Stimulated activated CD4-positive, alpha-beta T cell treated with anti-CD3 and anti-CD28 coated beads, Interleukin-1b, Interleukin-23, amount 100 ng/mL, for 24 hours (primary cell): ENCODE data around the gene UGT3A2.

Experiments used
- DNase-seq, 4 experiments: peaks; one replicate each; pipeline ENCODE4 v3.0.0-alpha.2; 2020; ENCODE audit warnings: low read depth in 4 of 4, low spot score in 1 of 4

UGT3A2 gene, protein sequence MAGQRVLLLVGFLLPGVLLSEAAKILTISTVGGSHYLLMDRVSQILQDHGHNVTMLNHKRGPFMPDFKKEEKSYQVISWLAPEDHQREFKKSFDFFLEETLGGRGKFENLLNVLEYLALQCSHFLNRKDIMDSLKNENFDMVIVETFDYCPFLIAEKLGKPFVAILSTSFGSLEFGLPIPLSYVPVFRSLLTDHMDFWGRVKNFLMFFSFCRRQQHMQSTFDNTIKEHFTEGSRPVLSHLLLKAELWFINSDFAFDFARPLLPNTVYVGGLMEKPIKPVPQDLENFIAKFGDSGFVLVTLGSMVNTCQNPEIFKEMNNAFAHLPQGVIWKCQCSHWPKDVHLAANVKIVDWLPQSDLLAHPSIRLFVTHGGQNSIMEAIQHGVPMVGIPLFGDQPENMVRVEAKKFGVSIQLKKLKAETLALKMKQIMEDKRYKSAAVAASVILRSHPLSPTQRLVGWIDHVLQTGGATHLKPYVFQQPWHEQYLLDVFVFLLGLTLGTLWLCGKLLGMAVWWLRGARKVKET

DNA sequence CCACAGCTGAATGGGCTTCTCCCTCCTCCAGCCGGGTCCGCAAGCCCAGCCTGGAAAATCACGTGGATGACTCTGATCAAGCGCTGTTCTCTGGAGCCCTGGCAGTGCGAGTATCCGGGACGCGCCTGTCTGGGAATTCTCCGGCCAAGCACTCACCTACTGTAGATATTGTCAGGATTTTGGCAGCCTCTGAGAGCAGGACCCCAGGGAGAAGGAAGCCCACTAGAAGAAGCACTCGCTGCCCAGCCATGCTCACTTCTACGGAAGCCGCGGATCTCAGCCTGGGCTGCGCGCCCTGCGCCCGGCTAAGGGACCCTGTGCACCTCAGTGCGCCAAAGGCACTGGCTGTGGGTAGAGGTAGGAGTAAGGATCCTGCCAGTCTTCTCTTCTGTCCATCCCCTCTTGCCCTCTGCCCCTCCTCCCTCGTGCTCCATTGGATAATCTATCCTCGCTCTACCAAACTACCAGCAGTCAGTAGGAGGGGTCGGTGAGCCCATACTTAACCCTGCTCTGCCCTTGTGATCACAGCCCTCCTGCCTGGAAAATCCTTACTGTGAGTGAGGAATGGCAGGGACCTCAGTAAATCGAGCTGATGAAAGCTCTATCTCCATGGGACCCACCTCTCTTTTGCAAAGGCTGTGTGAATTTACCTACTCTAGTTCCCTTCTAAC, at the start of gene UGT3A2:
Gene UGT3A2, minus strand, starts transcription at position 343 of the 671 bp plus-strand sequence. Its CDS starts 93 bp downstream, at position 250.
- DNase-seq, result no peak

DNA sequence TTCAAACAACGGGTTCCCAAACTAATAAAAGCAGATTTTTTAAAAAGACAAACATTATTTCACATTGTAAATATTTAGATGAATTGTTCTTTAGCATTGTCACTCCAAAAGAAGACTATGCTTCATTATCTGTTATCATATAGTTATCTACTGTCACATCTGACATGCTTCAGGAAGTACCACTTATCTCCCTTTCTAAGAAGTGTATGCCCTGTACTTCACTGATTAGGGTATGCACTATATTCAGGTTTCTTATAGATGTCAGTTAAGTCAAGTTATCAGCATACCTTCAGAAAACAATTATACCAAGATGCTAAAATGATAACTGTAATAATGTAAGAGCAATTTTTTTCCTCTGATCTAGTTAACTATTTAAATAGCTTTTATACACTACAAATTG, 44.6 kb upstream of the UGT3A2 start:
- DNase-seq, result no peak

GRCh38 chr5:36108758-36109460, 42.2 kb upstream of the UGT3A2 start:
- DNase-seq, result no peak

DNA sequence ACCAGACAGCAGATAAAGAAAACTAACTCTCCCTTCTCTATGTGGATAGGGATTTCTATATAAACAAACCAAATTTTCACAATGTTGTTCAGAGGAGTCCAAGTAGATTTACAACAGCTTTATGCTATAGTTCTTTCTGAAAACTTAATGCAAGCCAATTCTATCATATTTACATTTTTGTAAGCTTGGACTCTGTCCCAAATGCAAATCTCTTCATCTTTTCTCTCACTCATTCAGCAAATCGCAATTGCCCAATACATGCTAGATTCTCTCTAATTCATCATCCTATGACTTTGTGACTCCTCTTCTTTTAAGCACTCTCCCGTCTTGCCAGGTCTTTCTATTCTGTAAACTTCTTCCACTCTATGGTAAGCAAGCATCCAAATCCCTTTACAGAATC, 39.1 kb upstream of the UGT3A2 start:
- no peak for DNase-seq

- no peak for DNase-seq
These were observed 33.1 kb upstream of the UGT3A2 start for GRCh38 chr5:36099748-36100147.

DNA sequence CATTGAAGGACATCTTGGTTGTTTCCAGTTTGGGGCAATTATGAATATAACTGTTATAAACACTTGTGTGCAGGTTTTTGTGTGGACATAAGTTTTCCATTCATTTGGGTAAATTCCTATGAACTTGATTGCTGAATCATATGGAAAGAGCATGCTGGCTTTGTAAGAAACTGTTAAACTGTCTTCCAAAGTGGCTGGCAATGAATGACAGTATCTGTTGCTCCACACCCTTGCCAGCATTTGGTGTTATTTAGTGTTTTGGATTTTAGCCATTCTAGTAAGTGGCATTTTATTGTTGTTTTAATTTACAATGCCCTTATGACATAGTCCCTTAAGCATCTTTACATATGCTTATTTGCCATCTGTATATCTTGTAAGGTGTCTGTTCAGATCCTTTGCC, 29.8 kb upstream of the UGT3A2 start:
- no peak for DNase-seq

GRCh38 chr5:36089989-36090388, 23.3 kb upstream of the UGT3A2 start:
- DNase-seq, result no peak

- peak in 1 of 4 experiments; percentile 10 for DNase-seq
These were observed 12.6 kb upstream of the UGT3A2 start for GRCh38 chr5:36079200-36079781.

GRCh38 chr5:36078430-36078829, 11.7 kb upstream of the UGT3A2 start:
- DNase-seq, result no peak

DNA sequence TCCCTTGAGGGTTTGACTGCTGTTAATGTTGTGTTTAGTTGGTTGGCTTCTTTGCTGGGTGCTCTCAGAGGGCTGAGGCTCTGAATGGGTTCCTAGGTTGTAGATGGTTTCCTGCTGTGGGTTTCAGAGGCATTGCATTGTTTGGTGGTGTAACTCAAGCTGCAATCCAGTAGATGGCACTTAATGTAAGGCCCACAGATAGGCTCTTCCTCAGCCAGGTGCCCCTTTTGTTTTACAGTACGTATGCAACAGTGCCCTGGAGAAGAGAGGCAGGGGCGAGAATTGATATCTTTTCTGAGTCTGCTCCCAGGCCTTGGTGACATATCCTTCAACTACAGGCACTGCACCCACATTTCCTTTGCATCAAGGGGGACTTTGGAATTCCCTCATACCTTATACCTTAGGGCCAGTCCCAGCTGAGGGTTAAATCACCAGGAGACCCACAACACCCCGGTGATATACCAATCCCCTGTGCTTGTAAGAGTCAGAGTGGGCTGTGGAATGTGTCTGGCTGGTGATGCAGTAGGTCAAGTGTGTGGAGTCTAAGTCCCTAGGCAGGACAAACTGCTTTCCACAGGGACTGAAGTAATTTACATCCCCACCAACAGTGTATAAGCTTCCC, 7.0 kb upstream of the UGT3A2 start:
- no peak for DNase-seq

- no peak for DNase-seq
These were observed 4.2 kb upstream of the UGT3A2 start for GRCh38 chr5:36070687-36071571.

DNA sequence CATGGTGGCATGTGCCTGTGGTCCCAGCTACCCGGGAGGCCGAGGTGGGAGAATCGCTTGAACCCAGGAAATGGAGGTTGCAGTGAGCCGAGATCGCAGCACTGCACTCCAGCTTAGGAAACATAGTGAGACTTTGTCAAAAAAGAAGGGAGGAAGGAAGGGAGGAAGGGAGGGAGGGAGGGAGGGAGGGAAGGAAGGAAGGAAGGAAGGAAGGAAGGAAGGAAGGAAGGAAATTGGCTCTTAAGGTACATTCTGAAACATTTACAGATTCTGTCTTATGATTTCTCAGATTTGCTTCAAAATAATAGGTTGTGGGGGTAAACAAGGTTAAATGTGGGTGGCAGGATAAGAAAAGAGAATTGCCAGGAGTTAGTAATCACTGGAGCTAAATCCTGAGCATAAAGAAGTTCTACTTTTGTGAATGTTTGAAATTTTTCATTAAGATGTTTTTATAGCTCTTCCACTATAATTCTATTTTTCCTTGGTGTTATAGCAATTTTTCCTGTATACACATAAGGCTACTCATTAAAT, 2.1 kb upstream of the UGT3A2 start:
- no peak for DNase-seq

GRCh38 chr5:36066001-36066539, 612 bp downstream of the UGT3A2 start:
- no peak for DNase-seq

- DNase-seq, result no peak
These were observed 6.2 kb downstream of the UGT3A2 start for GRCh38 chr5:36060420-36060887.

DNA sequence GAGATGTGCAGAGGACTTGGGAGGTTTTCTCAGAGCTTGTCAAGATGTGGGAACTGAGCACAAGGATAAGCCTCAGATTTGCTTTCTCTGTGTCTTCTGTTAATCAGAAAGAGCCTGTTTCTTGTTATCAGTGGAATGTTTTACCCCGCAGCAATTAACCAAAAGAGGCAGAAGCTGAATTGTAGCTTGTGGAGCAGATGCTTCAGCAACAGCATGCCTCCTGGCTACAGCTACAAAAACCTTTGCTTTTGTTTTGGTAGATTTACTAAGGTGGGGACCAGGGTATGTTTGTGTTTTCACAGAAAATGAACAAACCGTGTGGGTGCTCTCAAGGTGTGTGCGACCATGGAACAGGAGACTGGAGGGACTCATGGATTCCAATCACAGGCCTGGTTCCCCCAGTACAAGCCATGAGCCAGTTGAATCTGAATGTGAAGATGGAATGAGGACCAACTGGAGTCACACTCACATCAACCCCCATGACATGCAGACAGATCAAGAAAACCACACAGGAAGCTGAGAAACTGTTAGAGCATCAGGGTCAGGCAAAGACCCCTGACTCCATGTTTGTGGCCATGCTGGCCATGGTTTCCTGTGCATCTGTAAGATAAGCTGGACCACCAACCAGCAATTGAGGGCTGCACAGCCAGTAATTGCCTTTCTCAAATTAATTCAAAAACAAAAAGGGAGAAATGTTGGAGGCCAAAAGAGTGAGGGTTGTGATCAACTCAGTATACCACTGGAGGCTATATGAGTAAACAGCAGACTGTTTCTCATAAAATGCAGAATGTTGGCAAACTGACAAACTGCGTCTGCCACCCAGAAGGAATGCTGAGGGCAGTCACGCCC, 6.9 kb downstream of the UGT3A2 start:
- DNase-seq, result no peak

DNA sequence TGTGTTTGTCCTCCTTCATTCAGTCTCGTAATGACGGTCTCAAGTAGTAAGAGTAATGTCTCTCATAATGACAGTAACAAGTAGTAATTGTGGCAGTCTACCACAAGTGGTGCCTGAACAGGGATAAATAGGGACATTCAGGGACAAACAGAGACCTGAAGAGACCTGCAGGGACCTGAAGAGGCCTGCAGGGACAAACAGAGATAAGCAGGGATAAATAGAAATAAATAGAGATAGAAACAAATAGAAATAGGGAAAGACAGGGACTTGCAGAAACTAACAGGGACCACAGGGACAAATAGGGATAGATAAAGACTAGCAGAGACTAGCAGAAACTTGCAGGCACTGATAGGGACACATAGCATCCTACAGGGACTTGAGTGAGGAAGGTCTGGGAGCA, 7.9 kb downstream of the UGT3A2 start:
- no peak for DNase-seq

- DNase-seq, result no peak
These were observed 9.3 kb downstream of the UGT3A2 start for GRCh38 chr5:36057386-36057785.

GRCh38 chr5:36056422-36056821, 10.3 kb downstream of the UGT3A2 start:
- DNase-seq, result no peak
